CD4-positive, alpha-beta T cell treated with Interleukin-4 for 1 hour (primary cell): Measurements from ENCODE around the gene ZFPM1.
"Not testable (repeated sequence)": the region's sequence is repeated elsewhere in the genome, so short reads cannot be mapped to it uniquely, and the experiment has no call there.

Experiments used
- DNase-seq, 2 donors: peaks; one replicate each; pipeline ENCODE4 v3.0.0-alpha.2; 2020 to 2022

ZFPM1 gene

GRCh38 chr16:88484505-88485365 lies 31.7 kb downstream of the ZFPM1 start:
- no peak for DNase-seq

DNA sequence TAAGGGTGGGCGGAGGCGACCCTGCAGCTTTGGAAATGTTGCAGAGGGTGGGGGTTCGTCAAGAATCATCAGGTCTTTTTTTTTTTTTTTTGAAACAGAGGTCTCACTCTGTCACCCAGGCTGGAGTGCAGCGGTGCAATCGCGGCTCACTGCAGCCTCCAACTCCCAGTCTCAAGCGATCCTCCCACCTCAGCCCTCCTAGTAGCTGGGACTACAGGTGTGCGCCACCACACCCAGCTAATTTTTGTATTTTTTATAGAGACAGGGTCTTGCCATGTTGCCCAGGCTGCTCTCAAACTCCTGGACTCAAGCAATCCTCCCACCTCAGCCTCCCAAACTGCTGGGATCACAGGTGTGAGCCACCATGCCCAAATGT lies 32.3 kb downstream of the ZFPM1 start:
- DNase-seq: not testable (repeated sequence)

DNA sequence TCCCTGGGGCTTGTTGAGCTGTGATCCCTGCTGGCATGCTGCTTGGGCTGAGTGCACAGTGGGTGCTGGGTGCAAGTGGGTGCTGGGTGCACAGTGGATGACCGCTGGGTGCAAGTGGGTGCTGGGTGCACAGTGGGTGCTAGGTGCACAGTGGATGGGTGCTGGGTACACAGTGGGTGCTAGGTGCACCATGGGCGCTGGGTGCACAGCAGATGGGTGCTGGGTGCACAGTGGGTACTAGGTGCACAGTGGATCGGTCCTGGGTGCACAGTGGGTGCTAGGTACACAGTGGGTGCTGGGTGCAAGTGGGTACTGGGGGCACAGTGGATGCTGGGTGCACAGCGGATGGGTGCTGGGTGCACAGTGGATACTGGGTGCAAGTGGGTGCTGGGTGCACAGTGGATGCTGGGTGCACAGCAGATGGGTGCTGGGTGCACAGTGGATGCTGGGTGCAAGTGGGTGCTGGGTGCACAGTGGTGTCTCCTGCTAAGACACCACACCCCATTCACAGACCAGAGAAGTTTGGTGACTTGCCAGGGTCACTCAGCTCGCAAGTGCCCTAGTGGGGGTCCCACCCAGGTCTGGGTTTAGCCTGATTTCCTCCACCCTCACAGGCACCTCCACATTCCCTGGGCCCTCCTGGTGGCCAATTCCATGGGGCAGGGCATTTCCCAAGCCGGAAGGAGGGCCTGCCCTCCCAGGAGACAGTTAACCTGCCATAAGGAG lies 33.5 kb downstream of the ZFPM1 start:
- no peak for DNase-seq

DNA sequence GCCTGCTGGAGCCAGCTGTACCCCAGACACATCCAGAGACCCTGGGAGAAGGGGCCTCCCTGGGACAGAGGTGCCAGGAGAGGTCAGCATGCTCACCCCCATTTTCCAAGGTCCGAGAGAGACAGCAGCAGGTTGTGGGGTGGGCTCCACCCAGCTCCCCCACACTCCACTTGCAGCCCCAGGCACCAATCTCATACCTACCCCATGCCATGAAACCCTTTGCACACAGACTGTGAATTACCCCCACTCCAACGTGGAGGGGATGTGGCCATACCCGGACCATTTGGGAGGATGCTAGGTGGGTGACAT lies 34.0 kb downstream of the ZFPM1 start:
- DNase-seq: no peak

- DNase-seq: no peak
These were observed 35.1 kb downstream of the ZFPM1 start for GRCh38 chr16:88487920-88488851.

GRCh38 chr16:88489163-88489741 lies 36.2 kb downstream of the ZFPM1 start:
- DNase-seq: no peak

- no peak for DNase-seq
These were observed 38.0 kb downstream of the ZFPM1 start for GRCh38 chr16:88491001-88491559.

DNA sequence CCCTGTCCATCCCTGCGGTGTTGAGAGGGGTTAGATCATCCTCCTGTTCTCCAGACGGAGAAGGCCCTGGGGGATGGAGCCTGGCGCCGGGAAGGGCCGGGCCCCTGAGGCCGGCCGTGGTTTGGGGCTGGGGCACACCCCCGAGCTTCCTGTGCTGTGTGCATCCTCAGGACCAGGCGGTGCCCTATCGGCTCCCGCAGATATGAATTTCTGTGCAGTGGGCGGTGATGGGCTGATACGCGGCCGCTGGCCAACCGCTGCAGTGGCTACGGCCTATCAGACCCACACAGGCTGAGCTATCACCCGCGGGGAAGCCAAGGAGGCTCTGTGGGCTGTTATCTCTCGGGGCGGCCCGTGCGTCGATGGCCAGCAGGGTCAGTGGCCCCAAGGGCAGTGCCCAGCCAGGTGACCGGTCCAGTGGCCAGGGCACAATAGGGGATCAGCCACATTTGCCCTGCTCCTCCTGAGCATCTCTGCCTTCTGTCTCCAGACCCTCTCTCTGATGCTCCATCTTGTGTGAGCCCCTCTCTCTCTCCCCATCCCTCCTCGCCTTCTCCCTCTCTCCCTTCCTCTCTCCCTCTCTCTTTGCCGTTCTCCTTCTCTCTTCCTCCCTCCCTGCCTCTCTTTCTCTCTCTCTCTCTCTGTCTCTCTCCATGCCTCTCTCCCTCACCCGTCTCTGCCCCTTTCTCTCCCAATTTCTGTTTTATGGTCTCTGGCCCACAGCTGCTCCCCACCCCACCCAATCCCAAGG lies 38.7 kb downstream of the ZFPM1 start:
- no peak for DNase-seq

- DNase-seq: no peak
These were observed 40.8 kb downstream of the ZFPM1 start for GRCh38 chr16:88493879-88494278.

DNA sequence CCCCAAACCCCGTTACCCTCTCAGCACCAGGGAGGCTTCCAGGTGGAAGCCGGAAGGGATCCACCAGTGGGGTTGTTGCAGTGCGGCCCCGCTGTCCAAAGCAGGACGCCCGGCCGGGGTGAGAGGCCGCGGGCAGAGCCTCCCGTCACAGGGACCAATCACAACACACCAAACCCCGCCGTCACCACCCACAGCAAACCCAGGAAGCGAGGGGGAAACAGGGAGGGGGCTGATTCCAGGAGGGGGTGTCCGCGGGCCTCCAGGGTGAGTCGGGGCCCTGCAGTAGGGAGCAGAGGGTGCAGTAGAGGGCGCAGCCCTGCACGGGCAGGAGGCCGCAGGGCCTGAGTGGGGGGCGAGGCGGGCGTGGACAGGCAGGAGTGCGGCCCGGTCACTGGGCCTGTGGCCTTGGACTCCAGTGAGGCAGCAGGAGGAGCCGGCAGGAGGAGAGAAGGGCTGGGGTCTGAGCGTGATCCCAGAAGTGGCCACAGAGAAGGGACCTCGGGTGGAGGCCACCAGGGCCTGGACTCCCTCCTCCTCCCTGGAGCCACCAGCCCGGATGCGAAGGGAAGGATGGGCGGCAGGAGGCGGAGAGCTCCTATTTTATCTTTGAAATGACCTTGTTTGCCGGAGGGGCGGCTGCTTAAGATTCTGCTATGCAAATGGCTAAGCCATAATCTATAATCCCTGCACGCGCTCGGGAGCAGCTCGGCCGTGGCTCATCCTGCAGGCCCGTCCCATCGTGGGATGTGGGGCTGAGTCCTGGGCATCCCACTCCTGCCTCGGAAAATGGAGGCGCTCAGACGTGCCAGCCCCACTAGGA lies 41.5 kb downstream of the ZFPM1 start:
- DNase-seq: no peak

DNA sequence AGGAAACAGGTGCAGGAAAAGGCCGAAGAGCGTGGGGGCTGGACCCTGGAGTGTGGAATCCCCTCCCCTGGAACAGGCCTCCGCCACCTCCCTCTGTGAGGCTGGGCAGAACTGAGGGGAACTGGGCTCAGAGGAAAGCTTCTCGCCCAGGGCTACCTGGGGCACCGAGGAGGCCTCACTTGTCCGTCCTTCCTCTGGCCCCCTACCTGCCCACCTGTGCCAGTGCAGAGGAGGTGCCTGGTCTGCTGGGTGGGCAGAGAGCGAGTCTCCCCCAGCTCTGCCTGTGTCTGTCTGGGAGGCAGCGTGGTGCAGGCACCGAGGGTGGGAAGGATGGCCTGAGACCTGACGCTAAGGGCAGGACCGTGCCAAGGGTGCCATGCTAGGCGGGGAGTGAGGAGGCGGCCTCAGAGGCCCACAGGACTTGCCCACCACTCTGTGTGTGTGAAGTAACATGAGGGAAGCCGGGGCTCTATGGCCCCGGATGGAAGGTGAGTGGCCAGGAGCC lies 42.2 kb downstream of the ZFPM1 start:
- DNase-seq: no peak

DNA sequence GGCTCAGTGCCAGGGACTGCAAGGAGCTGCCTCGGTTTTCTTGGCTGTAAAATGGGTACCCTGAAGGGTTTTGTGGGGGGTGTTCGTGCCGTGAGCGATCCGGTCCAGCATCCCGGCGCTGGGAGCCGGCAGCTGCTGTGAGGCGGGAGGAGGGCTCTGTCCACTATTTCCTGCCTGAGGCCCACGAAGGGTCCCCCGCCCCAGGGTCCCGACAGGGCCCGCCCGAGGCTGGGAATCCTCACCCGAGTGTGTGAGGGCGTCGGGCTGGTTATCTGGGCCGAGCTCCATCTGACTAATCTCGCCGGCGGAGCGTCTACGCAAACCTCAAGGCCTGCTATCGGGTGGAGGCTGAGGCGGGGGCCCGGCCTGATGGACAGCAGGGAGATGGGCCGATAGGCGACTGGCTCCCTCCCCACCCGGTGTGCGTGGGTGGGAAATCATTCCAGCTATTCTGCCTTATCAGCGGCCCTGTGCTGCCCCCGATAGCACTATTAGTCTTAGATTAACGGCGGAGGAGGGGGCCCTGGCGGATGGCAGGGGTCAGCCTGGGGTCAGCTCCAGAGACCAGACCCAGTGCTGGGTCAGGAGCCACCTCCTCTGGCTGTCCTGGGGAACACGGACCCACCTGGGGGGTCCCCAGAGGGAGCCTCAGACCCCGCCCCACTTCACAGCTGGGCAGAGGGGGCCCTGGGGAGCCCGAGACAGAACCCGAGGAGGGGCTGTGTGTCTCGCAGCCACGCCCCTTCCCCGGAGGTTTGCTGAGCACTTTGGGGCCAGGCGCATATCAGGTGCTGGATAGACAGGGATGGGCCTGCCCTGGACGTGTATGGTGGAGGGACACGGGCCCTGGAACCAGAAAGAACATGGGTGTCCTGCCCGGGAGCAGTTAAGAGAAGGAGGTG lies 44.7 kb downstream of the ZFPM1 start:
- no peak for DNase-seq

GRCh38 chr16:88498576-88499208 lies 45.6 kb downstream of the ZFPM1 start:
- DNase-seq: no peak

- DNase-seq: no peak
These were observed 46.2 kb downstream of the ZFPM1 start for GRCh38 chr16:88499292-88499691.

DNA sequence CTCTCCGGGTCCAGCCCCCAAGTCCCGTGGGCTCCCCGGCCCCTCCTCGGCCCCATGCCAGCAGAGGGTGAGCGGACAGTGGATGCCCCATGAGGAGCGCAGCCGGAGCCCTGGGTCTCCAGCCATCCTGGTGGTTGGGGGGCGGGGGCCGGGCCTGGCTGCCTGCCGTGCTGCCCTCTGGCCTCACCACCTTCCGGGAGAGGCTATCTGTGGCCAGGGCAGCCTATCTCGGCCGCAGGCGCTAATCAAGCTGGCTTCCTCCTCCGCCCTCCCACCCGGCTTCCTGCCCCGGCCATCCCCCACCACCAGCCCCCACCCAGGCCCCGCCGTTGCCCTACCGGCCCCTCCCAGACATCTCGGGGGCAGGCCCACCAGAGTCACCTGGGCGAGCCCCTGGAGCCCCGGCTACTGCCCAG lies 46.8 kb downstream of the ZFPM1 start:
- DNase-seq: no peak

GRCh38 chr16:88500255-88500661 lies 47.2 kb downstream of the ZFPM1 start:
- DNase-seq: no peak

DNA sequence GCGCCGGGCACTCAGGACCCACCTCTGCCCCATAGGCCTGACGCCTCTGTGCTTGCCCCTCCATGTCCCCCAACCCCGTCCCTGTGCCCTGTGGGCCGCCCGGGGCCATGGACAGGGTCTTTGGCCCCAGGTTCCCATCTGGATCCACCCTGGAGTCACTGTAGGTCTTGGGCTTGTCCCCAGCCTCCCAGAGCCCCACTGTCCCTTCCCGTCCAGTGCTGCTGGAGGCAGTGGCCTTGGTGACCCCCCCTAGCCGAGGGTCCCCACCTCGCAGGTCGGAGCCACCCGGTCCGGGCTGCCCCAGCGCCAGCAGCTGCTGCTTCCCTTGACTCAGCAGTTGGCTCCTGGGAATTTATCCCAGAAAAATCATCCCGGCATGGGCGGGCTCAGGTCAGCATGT lies 49.3 kb downstream of the ZFPM1 start:
- no peak for DNase-seq

GRCh38 chr16:88502776-88503280 lies 49.7 kb downstream of the ZFPM1 start:
- no peak for DNase-seq

- DNase-seq: no peak
These were observed 50.3 kb downstream of the ZFPM1 start for GRCh38 chr16:88503374-88503770.
